AG08395 (cell line): ENCODE results near the gene GLUL.
"Not testable (repeated sequence)": the region's sequence is repeated elsewhere in the genome, so short reads cannot be mapped to it uniquely, and the experiment has no call there.

Experiments used
- DNase-seq: peaks from one replicate; pipeline ENCODE4 v3.0.0; 2012; ENCODE audit warnings: mixed read lengths, low spot score

GLUL gene

DNA sequence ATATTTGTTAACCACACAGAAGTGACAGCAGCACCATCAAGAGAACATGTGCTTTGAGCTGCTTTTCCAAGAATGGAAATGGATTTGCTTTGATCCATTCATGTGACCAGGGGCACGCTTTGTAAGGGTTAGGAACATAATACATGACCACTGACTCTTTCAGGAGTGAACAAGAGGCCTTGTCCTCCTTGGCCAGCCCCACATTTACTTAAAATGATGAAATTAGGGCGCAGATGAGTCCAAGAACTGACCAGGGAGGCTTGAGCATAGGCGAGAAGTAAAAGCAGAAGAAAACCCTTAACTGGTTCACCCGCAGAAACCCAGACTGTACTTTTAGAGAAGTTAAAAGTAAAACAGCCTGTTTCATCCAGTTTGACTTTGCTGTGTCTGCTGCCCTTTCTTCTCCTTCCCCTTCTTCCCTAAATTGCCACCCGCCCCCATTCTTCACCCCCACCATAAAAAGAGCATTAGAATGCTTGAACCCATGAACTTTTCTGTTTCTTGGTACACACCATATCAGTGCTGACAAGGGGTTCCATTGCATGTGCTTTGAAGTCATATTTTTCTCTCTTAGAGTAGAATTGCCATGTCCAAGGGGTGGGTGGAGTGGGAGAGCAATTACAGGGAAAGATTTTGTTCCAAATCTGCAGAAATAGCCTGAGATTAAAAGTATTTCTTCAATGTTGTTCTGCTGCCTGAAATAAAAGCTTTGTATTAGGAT is 2.6 kb upstream of the GLUL start:
- no peak for DNase-seq

DNA sequence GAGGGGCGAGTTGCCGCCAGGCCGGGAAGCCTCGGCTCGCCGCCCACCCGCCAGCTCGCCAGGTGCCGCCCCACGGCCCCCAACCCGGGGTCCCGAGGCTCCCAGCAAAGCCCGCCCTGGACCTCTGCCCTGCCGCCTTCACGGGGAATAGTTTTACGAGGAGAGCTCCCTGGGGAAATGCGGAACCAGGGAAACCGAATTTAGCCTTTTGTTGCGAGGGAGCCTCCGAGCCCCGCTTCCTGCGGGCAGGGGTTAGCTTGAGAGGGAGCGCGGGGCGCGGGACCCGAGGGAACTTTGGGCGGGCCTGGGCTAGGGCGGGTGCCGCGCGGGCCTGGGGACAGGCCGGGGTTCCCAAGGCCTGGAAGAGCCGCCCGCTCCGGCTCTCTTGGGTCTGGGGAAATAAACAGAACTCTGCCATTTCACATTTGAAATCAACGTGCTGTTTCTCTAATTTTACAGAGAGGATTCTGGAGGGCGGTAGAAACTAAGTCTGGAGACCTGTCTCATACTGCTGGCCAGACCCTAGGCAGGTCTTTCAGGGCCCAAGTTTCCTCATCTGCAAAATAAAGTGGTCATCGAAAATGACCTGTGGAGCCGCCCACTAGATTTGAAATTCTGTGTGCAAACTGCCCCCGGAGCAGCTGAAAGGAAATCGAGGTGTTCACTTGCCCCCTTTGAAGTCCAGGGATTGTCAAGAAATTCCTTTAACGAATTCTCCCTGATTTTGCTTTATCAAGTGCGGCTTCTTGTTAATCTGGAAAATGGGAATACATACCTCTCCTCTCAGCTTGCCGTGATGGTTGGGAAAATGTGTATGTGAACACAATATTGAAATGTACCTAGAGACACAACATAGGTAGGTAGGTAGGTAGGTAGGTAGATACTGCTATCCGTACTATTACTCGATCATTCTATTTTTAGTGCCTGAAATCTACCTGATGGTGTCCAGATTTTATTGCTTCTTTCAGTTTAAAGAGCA is 749 bp upstream of the GLUL start:
- peak; percentile 24 for DNase-seq

DNA sequence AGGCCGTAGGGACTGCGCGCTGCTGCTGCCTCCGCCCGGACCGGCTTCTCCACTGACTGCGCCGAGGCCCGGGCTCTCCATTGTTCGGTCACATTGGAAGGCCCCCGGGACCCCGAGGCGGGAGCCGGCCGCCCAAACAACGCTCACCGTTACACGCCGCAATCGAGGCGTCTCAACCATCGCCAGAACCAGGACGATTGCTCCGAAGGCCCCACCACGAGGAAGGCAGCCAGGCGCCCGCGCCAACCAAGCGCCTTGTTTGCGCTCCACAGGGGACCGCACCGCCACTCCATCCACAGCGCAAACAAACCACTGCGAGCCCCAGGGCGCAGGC is 595 bp downstream of the GLUL start:
- DNase-seq = no peak

DNA sequence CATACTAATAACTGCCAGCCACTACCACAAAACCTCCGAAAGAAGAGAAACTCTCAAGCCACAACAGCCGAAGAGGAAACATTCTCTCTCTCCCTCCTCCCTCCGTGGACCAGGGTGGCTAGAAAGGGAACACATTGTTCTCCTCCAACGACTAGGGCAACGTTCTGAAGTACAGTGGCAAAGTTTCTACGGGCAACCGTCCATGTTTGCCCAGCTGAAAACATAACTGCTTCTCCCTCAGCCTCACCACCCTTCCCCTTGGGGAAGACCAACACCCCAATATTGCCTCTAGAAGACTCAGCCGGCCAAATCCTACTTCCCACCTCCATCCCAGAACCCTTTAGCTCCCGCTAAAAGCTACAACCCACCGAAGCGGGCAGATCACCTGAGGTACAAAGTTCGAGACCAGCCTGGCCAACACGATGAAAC is 2.0 kb downstream of the GLUL start:
- peak; percentile 23 for DNase-seq

DNA sequence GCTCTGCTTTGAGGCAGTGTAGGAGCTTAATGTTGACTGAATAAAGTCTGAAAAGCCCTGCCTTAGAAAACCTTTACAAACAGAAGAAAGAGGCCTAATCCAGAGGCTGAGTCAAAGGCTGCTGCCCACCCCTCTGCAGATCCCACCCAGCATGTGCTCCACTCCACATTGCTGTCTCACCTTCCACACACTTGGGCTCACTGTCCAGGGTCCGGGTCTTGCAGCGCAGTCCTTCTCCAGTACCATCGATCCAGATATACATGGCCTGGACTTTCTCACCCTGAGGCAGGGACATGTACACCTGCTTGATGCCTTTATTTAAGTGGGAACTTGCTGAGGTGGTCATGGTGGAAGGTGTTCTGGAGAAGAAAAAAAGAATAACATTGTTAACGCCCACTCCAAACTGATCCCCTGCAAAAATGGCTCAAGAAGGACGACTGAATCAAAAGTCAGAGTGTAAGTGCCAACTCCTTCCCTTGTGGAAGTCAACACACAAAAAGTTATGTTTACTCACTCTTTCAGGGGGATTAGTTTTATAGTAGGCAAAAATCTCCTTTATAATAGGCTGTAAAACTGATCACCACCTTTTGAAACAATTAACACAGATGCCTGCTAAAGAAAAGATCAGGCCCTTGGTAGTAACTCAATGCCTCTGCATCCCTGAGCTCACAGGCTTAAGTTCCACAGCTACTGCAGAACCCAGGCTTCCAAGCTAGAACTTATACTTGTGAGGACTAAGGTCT is 3.0 kb downstream of the GLUL start:
- no peak for DNase-seq

DNA sequence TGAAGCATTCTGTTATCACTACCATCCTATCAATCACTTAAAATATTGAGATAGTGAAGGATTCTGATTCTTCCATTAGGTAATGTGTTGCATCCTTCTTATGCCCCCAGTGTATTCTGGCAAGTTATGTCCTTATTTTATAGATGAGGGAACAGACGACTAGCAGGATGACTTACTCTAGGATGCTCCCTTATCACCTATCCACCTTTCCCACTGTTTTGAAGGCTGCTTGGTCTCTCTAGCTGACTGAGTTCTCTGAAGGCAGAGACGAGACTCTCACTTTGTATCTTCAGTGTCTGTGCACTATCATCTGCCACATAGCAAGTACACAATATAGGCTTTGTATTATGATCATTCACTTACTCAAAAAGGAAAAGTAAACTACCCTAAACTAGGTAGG is 4.0 kb downstream of the GLUL start:
- no peak for DNase-seq

DNA sequence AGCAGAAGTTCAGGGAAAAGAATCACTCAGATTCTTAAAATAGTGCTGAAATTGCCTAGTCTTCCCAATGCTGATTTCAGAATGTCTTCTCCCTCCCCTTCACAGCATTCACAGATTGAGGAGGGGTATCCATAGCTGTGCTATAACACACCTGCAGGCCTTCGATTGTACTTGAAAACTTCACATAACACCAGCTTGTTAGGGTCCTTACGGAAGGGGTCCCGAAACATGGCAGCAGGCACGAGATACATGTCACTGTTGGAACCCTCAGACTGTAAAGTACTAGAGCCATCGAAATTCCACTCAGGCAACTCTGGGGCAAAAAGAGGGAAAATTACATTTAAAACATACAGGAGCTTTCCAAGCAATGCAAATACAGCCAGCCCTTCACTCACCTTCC is 4.6 kb downstream of the GLUL start:
- DNase-seq = no peak

DNA sequence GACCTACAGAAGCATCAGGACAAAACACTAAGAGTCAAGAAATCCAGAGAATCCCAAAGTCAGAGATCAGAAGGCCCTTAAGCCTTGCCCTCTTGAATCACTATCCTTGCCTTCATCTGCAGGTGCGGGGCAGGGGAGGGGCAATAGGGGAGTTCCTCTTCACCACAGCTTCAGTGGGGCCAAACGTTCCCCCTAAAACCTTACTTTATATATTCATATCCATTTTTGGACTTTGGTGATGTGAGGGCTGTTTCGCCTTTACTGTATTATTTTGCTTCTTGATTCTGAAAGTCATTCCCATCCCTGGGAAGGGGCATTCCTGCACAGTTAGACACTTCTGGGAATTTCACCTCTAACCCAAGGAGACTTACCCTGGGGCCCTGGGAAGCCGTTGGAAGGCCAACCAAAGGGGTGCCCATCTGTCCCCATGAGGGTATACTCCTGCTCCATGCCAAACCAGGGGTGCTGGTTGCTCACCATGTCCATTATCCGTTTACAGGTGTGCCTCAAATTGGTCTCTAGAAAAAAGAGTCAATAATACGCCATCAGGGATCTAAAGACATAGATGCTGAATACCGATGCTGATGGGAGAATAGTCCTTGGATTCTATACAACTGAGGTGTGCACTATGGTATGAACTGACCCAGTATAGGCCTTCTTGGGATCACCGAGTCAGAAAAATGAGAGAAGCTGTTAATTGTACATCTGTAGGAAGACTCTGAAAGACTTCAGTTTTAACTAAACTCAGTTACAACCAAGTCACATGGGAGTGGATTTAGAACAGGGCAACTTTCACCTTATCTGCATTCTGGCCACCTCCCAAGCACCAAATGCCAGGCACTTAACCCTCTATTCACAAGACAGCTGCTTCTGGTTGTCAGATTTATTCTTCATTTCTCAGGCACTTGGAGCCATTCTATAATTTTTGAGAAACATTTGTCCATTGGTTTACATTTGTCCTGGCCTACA is 5.4 kb downstream of the GLUL start:
- DNase-seq = no peak

DNA sequence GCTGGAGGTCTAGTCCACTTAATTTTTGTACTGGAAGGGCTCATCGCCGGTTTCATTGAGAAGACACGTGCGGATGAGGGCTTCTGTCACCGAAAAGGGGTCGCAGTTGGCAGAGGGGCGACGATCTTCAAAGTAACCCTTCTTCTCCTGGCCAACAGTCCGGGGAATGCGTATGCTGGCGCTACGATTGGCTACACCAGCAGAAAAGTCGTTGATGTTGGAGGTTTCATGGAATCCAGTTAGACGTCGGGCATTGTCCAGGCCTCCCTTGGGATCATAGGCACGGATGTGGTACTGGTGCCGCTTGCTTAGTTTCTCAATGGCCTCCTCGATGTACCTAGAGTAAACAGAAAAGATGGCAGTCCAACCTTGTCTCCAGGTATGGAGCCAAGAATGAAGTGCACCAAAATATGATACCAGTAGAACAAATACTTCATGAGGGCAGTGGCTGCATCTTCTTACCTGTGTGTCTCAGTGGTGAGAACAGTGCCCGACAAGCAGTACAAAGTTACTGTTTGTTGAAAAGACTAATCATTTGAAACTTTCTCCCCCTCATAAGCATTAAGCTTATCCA is 7.1 kb downstream of the GLUL start:
- no peak for DNase-seq

DNA sequence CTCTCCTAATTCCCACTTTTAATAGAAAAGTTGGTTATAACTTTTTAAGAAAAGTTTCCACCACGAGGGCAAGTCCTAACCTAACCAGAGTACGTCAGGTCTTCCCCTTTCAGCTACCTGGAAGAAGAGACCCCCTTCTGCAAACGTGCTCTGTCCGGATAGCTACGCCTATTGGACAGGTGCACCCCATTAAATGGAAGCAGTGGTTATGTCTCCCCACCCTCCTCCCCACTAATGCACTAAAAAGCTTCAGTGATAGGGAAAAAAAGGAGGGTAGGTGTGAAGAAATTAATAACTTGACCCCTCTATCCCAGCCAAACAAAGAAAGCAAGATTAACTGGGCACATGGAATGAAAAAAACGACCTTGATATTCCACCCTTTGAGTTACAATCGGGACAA is 7.7 kb downstream of the GLUL start:
- no peak for DNase-seq

DNA sequence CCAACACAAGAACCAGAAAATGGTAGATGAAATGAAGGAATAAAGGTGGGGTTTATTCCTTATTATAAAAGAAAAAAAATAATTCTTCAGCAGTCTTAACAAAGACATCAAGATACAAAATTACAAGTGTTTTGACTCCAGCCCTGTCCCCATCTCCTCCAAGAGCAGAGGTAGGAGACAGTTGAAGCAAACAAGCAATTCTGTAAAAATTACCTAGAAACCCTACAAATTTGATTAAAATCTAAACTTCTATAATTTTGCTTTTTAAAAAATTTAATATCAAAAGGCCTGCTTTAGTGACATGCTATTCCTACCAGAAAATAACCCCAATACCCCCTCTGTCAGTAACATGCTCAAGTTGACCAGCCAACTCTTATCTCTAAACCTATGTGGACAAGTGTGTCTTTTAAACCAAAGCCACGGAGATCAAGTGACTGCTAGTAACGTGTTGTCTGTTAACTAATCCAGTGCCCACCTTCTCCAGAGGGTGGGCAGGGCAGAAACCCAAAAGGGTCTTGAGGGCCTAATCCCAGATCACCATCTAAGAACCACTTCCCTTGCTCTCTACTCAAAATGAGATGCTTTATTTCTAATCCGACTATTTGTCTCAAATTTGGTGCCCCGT is 8.4 kb downstream of the GLUL start:
- no peak for DNase-seq

DNA sequence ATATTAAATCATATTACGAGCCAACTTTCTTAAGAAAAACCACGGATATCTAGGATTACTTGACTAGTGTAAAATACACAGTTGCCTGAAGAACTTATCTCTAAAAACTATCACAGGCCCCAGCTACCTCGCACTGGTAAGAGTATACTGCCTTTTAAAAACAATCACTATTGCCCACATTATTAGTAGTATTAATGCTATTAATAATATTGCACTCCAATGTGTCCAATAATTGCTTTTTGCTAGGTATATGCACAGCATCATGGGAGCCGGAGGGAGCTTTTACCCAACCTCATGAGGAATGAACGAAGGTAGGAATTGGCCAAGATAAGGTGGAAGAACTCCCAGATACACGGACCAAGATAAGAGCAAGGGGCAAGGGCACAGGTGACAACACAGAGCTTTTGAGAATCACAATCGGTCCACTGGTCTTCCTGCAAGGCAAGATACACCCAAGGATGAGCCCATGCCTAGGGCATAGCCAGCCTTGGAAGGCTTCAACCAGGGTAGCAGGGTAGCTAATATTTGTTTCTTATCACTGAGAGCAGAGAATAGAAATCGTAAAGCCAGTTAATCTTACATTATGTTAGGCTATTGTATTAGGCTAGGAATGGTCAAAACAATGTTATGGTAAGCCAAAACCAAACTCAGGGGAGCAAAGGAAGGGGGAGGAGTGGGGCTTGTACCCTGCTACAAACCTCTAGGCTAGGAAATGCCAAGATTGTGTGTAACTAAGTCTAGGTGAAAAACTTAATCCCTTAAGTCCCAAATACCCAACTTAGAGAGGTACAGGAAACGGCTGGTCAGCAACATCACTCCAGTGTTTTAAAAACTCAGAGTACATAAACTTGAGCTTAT is 9.4 kb downstream of the GLUL start:
- DNase-seq = no peak

DNA sequence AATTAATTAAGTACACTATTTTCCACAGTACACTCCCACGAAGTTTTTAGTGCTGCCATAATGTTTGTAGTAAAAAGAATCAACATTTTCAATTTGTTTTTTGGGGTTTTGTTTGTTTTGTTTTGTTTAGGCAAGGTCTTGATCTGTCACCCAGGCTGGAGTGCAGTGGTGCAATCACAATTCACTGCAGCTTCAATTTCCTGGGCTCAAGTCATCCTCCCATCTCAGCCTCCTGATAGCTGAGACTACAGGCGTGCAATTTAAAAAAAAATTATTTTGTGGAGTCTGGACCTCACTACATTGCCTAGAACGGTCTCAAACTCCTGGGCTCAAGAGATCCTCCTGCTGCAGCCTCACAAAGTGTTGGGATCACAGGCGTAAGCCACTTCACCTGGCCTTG is 11.4 kb downstream of the GLUL start:
- no peak for DNase-seq

DNA sequence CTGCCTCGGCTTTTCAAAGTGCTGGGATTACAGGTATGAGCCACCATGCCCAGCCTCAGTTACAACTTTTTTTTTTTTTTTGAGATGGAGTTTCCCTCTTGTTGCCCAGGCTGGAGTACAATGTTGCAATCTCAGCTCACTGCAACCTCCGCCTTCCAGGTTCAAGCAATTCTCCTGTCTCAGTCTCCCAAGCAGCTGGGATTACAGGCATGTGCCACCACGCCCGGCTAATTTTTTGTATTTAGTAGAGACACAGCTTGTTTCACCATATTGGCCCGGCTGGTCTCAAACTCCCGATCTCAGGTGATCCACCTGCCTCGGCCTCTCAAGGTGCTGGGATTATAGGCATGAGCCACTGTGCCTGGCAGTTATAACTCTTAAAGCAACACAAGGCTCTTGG is 11.8 kb downstream of the GLUL start:
- not testable (repeated sequence) for DNase-seq

DNA sequence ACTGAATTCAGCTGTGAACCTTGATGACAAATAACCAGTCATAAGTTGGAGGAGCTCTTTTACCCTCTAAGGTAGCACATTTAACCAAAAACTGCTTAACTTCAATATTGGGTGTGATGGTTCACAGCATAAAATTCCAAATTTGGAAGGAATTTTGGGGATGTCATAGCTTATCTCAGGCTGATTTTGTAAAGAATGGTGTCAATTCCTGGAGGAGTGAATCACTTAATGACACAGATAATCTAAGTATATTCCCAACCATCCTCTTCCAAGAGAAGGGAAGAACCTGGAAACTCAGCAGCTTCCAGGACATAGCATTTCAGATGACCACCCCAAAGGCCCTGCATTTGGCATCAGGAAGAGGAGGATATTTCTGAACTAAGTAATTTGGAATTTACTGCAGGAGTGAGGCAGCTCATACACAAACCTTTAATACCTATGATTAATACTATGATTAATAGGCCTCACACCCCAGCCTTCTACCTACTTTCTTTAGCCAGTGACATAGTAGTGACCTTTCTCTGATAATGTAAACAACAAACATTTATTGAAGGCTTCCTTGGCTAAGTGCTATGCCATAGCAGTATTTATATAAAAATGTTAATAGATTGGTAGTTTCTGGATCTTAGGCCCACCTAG is 14.5 kb downstream of the GLUL start:
- peak; percentile 6 for DNase-seq

DNA sequence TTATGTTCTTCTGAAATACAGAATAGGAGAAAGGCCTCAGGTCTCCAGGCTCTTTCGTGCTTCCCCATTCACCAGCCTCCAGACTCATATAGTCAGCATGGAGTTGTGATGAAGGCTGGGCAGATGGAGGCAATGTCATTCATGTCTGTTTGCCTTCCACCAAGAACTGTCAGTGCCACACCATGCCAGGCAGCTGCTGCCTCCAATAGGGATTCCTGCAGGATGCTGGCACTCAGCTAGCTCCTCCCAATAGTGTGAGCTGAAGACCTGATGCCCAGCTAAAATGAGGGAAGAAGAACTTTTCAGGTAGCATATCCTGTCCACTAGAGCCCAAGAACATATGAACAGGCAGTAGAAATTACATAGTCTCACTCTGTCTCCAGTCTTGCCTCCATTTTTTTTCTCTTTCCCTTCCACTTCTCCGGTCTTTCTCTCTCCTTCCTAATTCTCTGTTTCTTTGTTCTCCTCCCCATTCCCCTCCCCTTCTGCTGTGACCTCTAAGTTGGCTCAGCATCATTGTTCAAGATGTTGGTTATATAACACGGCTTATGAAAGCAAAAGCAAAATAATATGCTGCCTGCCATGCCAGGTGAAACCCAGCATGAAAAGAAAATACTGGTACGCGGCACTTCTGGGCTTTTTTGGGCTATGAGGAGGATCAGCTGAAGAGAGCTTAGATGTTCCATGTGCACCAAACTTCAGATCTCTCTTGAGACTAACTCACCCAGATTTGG is 17.3 kb downstream of the GLUL start:
- no peak for DNase-seq

DNA sequence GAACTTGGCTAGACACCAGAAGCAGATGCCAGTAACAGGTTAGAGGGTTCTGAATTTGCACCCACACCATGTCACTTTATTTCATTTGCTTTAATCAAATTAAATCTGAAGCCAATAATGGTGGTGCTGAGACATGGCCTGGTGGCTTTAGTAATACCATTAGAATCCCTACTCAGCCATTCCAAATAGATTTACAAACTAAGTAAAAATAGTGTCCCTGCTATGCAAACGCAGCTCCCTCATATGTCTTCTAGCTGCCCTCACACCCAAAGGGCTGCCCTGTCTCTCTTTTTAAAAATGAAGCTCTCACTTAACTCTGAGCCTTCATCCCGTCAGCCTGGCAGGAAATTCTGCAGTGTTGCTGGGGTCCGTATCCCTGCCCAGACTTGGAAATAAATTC is 21.1 kb downstream of the GLUL start:
- no peak for DNase-seq

DNA sequence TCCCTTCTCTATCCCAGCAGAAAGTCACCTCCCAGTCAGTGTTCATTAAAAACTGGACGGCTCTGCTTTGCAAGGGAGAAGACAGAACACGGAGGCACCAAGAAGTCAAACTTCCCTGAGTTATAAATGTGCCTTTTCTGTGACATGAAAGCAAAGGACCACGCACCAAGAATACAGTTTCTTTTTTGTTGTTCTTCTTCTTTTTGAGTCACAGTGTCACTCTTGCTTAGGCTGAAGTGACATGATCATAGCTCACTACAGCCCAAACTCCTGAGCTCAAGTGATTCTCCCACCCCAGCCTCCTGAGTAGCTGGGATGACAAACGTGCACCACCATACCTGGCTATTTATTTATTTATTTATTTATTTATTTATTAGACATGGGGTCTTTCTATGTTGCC is 22.7 kb downstream of the GLUL start:
- DNase-seq = no peak

DNA sequence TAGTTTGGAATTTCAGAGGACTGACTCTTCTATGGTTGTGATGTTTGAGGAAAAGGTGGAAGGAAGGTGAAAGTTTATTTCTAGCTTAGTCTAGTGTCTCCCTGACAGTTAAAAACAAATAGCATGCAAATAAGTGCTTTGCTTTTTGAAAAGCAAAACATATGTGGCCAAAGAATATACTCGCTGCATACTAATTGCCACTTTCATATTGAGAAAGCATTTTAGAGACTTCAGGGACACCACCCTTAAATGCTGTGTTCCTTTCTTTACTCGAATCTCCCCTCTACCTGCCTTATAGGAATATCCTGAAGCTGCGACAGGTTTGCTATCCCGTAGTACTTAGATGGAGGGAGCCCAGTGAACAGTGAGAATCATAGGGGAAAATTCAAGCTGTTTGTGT is 23.2 kb downstream of the GLUL start:
- DNase-seq = no peak
